Transverse colon (tissue), 4 donors: ENCODE results near the gene OR4E1.
"Not testable (repeated sequence)": the region's sequence is repeated elsewhere in the genome, so short reads cannot be mapped to it uniquely, and the experiment has no call there.

ENCODE experiments used
- CTCF ChIP-seq, 5 experiments: fragments of 200-600 bp in 3 of 5; fragments of 450-650 bp in 2 of 5; sonication (generic) in 3 of 5; IDR thresholded peaks; 1 replicate in 2 of 5; 2 replicates in 3 of 5; pipeline ENCODE4 v1.5.1; 2016 to 2017; ENCODE audit warnings: antibody characterized with exemption in 5 of 5, inconsistent platforms in 3 of 5, mild to moderate bottlenecking in 2 of 5, moderate library complexity in 1 of 5
- EP300 ChIP-seq: sonication (generic); formaldehyde crosslinking; IDR thresholded peaks from one replicate; pipeline ENCODE4 v1.6.1; 2017; ENCODE audit warnings: antibody characterized with exemption, low read depth
- POLR2A ChIP-seq: fragments of 450-650 bp; IDR thresholded peaks from one replicate; pipeline ENCODE4 v1.6.1; 2016; ENCODE audit warnings: antibody characterized with exemption, mild to moderate bottlenecking, moderate library complexity
- POLR2AphosphoS5 ChIP-seq, 3 donors: sonication (generic); formaldehyde crosslinking; IDR thresholded peaks; one replicate each; pipeline ENCODE4 v1.6.1; 2016; ENCODE audit warnings: antibody characterized with exemption in 3 of 3

DNA sequence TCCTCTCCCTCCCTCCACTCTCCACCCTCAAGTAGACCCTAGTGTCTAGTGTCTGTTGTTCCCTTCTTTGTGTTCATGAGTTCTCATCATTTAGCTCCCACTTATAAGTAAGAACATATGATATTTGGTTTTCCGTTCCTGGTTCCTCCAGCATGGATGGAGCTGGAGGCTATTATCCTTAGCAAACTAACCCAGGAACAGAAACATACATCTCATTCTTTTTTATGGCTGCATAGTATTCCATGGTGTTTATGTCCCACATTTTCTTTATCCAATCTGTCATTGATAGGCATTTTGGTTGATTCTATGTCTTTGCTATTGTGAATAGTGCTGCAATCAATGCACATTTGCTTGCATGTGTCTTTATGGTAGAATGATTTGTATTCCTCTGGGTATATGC, 43.1 kb downstream of the OR4E1 start:
- not testable (repeated sequence) for TF ChIP-seq CTCF (IDR thresholded peaks at IDR 0.05); POLR2AphosphoS5 (IDR thresholded peaks at IDR 0.05); POLR2A; EP300
